Measurements from ENCODE around the gene GPBAR1. TPM values are rescaled to one million over a fixed set of nuclear protein-coding genes. Genes with fewer than 3 reads are reported as not detected.
A peak's percentile ranks its signal among the peaks of the same experiment; 100 is the strongest.

Gene GPBAR1
- total RNA-seq, 1 donor from 2014 or later: 0.54 TPM

DNA sequence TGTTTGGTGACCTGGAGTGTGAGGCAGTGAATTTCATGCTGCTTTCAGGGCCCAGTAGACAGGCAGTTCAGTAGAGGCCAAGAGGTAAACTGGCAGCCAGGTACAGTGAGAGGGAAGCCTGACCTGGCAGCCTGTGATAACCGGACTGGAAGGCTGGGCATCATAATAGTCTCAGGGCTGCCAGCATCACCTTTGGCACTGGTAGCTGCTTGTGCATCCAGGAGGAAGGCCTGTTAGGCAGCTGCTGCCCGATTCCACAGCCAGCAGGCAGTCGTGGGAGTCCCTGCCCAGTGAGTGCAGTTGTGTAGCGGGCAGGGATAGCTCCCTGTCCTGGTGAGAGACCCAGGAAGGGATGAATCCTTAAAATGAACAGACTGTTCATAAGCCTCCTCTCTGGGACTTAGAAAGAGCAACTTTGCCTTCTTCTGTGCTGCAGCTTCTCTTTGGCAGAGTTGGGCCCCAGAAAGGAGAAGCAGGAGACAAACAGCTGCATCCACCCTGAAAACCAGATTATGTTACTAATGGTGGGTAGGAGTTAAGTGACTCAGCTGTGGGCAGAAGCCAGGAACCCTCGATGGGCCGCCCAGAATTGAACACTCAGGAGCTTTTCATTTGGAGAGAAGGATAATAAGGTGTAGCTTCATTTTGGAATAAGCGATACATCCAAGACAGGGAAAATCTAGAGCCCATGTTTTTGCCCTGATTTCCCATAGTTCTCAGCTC, 8.1 kb upstream of the GPBAR1 start:
- peaks cover 34% of the 10 kb centered on the region for H3K4me1 Mint-ChIP-seq (ENCODE audit: low read depth)
- no peaks in the 10 kb centered on the region for H3K27me3 Mint-ChIP-seq (ENCODE audit: insufficient read depth)
- DNase-seq (ENCODE audit: low spot score): no peak
- intact Hi-C loops (cut with micrococcal nuclease): no loop called here
- no peak overlapping the region for H3K4me3 Mint-ChIP-seq
- no peak overlapping the region for H3K27ac Mint-ChIP-seq
- H3K36me3 Mint-ChIP-seq (ENCODE audit: low read depth): peaks cover 64% of the 10 kb centered on the region
- H3K9me3 Mint-ChIP-seq: no peaks in the 10 kb centered on the region

DNA sequence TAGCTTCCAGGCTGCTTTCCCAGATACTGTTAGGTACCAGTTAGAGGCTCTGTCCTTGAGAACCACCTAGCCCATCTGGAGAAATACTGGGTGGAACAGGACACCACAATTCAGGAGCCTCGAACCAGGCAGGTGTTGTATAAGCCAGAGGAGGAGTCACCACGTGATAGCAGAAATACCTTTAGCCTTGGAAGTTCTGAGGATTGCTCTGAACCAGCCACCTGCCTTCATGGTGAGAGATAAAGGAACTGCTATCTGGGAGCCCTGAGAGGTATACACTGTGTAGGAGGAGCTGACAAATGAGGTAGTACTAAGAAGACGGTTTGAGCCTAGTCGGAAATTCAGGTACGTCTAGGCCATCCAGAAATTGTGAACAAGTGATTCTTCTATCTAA, 7.6 kb upstream of the GPBAR1 start:
- no peak for DNase-seq (ENCODE audit: low spot score)
- Mint-ChIP-seq H3K27ac (no peak overlapping the region), H3K9me3 (no peaks in the 10 kb centered on the region), H3K36me3 (ENCODE audit: low read depth) (peaks cover 60% of the 10 kb centered on the region), H3K27me3 (ENCODE audit: insufficient read depth) (no peaks in the 10 kb centered on the region), H3K4me1 (ENCODE audit: low read depth) (peaks cover 35% of the 10 kb centered on the region), H3K4me3 (no peak overlapping the region)
- intact Hi-C loops (cut with micrococcal nuclease): no loop called here

DNA sequence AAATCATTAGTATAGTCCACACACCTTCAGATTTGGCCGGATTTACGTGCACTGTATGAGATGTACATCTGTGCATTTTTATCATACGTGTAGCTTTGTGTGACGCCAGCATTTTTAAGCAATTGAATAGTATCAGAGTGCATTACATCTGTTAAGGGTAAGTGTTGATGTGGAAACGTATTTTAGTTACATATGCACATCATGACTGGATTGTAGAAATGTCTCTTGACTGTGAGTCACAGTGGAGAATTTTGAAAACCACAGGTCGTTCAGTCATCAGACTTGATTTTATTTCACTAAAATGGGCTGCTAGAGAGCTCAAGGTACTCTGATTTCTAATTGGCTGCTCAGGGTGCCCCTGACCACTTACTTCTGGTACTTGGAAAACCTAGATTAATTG, 5.4 kb upstream of the GPBAR1 start:
- DNase-seq (ENCODE audit: low spot score): no peak
- H3K4me1 Mint-ChIP-seq (ENCODE audit: low read depth): peaks cover 35% of the 10 kb centered on the region
- no peaks in the 10 kb centered on the region for H3K27me3 Mint-ChIP-seq (ENCODE audit: insufficient read depth)
- intact Hi-C loops (cut with micrococcal nuclease): loop anchor here (1.0 kb wide), 1 partner anchor 15 kb away; the partner anchor contains the start of genes AAMP and PNKD
- H3K36me3 Mint-ChIP-seq (ENCODE audit: low read depth): peaks cover 51% of the 10 kb centered on the region
- peak overlapping the region; percentile 42 for H3K27ac Mint-ChIP-seq
- no peak overlapping the region for H3K4me3 Mint-ChIP-seq
- no peaks in the 10 kb centered on the region for H3K9me3 Mint-ChIP-seq

DNA sequence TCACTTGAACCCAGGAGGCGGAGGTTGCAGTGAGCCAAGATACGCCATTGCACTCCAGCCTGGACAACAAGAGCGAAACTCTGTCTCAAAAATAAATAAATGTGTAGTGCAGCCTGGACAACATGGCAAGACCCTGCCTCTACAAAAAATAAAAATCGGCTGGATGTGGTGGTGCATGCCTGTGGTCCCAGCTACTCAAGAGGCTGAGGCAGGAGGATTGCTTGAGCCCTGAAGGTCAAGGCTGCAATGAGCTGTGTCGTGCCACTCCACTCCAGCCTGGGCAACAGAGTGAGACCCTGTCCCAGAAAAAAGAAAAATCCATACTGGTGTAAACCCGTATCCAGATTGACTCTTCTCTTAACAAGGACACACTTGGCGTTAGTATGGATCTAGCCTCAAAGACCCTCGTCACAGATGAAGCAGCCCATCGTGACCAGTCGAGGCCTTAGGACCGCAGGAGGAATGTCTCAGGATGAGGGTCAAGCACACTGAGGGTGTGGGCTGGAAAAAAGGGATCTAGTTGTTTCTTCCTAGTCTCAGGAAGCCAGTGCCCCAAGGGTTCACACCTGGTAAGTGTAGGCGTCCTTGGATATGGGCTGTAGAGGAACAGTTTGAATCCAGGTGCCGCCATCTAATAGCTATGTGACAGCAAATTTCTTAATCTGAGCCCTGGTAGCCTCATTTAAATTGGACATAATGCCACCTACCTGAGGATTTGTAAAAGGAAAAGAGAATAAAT, 4.0 kb upstream of the GPBAR1 start:
- no peak for DNase-seq (ENCODE audit: low spot score)
- intact Hi-C loops (cut with micrococcal nuclease): loop anchor here (1.0 to 2.0 kb wide), 3 partner anchors 27 to 70 kb away; no protein-coding TSS in a partner anchor
- H3K27me3 Mint-ChIP-seq (ENCODE audit: insufficient read depth): no peaks in the 10 kb centered on the region
- H3K9me3 Mint-ChIP-seq: no peaks in the 10 kb centered on the region
- peaks cover 35% of the 10 kb centered on the region for H3K4me1 Mint-ChIP-seq (ENCODE audit: low read depth)
- H3K27ac Mint-ChIP-seq: no peak overlapping the region
- H3K4me3 Mint-ChIP-seq: no peak overlapping the region
- peaks cover 42% of the 10 kb centered on the region for H3K36me3 Mint-ChIP-seq (ENCODE audit: low read depth)

DNA sequence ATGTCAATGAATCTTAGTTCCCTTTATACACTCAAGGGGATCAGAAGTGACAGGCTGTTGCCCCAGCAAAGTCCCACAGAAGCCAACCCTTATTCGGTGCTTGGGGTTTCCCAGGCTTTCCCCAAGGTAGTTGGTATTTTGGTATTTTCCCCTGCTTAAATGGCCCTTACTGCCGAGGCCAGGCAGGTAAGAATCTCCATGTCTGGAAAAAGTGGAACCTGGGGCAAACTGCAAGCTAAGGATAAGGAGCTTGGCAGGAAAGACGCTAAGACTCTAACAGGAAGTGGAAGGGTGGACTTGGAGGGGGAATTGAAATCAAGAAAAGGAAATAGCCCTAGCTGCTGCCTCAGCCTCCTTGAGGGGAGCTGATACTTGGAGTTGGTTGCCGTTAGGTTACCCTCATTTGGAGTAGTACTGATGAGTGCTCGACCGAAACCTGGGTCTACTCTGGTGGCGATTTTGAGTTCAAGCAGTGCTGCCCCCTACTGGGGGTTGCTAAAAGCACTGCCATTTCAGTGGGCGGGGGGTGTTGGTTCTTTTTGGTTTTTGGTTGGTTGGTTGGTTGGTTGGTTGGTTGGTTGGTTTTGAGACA, 3.3 kb upstream of the GPBAR1 start:
- H3K4me3 Mint-ChIP-seq: no peak overlapping the region
- no peaks in the 10 kb centered on the region for H3K27me3 Mint-ChIP-seq (ENCODE audit: insufficient read depth)
- H3K36me3 Mint-ChIP-seq (ENCODE audit: low read depth): peaks cover 38% of the 10 kb centered on the region
- H3K9me3 Mint-ChIP-seq: no peaks in the 10 kb centered on the region
- DNase-seq (ENCODE audit: low spot score): peak; percentile 46
- peak overlapping the region; percentile 83 for H3K27ac Mint-ChIP-seq
- intact Hi-C loops (cut with micrococcal nuclease): loop anchor here (1.0 to 2.0 kb wide), 3 partner anchors 28 to 71 kb away; no protein-coding TSS in a partner anchor
- H3K4me1 Mint-ChIP-seq (ENCODE audit: low read depth): peaks cover 31% of the 10 kb centered on the region

DNA sequence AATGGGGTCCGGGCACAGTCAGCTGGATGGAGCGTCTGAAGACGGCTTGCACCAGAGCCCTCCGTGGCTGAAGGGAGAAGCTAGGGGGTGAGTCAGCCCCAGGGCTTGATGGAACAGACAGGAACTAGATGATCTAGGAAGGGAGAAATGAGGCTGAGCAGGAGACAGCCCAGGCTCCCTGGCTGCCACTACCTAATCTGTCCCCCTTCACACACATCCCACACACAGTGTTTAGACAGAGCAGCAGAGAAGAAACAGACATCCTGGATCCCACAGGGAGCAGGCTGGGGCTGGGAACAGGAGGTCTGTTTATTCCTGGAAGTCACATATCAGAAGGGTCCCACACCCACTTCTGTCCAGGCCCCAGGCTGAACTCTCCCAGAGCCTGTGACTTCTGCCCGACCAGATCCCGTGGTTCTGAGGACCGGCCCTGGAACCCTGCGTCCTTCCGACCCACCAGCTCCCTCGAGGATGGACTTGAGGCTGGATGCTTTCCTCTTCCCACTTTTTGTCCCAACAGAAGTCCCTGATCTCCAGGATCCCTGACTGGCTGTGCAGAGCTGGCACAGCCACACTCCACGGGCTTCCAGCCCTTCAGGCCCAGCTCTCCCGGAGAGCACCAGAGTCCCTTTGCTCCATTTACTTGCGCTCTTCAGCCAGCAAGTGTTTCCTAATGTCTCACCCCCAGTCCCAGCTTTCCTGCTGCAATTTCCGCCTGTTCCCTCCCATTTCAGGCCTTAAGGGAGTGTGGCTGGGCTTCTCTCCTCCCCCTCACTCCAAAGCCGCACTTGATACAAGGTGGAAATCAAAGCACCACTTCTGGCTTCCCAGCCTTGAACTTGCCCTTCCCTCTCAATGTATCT, 1.5 kb upstream of the GPBAR1 start:
- intact Hi-C loops (cut with micrococcal nuclease): no loop called here
- H3K27me3 Mint-ChIP-seq (ENCODE audit: insufficient read depth): no peaks in the 10 kb centered on the region
- H3K4me3 Mint-ChIP-seq: no peak overlapping the region
- peaks cover 29% of the 10 kb centered on the region for H3K4me1 Mint-ChIP-seq (ENCODE audit: low read depth)
- peak overlapping the region; percentile 40 for H3K27ac Mint-ChIP-seq
- H3K36me3 Mint-ChIP-seq (ENCODE audit: low read depth): peaks cover 30% of the 10 kb centered on the region
- H3K9me3 Mint-ChIP-seq: no peaks in the 10 kb centered on the region
- no peak for DNase-seq (ENCODE audit: low spot score)

DNA sequence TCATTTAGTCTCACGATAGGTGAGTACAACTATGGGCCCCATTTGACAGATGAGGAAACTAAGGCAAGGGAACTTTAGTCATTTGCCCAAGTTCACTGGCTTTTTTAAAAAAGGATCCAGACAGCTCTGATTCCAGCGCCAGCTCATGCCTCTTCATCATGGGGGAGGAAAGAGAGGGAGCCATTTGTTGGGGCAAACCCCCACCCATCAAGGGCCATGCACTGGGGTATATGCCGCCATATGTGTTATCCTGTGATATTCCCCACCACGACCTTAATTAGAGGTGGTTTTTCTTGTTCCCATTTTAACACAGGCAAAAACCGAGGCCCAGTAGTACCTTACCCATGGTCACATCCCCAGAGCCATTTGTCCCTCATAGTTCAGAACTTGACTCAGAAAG, 649 bp upstream of the GPBAR1 start:
- Mint-ChIP-seq H3K4me1 (ENCODE audit: low read depth) (peaks cover 24% of the 10 kb centered on the region), H3K4me3 (no peak overlapping the region), H3K9me3 (no peaks in the 10 kb centered on the region), H3K36me3 (ENCODE audit: low read depth) (peaks cover 24% of the 10 kb centered on the region), H3K27me3 (ENCODE audit: insufficient read depth) (no peaks in the 10 kb centered on the region), H3K27ac (peak overlapping the region; percentile 40)
- no peak for DNase-seq (ENCODE audit: low spot score)
- intact Hi-C loops (cut with micrococcal nuclease): no loop called here

DNA sequence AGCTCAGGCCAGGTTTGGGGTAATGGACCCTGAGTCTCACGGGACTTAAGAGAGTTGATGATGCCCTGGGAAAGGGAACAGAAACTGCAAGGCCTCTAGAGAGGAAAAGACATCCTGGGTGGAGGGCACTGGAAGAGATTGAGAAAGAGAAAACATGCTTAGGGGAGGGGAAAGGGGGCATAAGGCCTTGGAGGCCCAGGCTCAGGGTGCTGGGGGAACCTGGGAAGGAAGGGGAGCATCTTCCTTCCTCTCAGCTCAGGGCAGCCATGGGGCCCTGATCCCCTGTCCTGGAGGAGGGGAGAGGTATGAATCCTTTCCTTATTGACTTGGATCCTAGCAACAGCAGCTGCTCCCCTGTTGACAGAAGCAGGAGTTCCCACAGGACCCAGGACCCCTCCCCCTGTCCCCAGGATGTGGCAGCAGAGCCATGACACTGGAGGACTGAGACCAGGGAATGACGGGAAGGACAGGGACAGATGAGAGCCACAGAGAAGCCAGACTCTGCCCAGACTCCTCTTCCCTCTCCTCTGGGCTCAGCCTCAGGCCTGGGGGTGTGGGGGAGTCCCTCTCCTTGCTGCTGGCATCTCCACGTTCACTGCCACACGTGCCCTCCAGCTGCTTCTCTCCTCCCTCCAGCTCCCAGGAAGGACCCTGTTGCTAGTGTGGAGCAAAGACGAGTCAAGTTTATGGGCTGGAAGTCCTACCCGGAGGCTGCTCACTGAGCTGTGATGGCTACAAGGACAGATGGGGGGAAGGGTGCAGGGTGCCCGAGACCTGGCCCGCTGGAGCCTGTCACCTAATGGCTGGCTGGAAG, 815 bp downstream of the GPBAR1 start:
- Mint-ChIP-seq H3K9me3 (no peaks in the 10 kb centered on the region), H3K36me3 (ENCODE audit: low read depth) (peaks cover 18% of the 10 kb centered on the region), H3K4me3 (no peak overlapping the region), H3K4me1 (ENCODE audit: low read depth) (peaks cover 20% of the 10 kb centered on the region), H3K27me3 (ENCODE audit: insufficient read depth) (no peaks in the 10 kb centered on the region), H3K27ac (no peak overlapping the region)
- DNase-seq (ENCODE audit: low spot score): no peak
- intact Hi-C loops (cut with micrococcal nuclease): no loop called here

DNA sequence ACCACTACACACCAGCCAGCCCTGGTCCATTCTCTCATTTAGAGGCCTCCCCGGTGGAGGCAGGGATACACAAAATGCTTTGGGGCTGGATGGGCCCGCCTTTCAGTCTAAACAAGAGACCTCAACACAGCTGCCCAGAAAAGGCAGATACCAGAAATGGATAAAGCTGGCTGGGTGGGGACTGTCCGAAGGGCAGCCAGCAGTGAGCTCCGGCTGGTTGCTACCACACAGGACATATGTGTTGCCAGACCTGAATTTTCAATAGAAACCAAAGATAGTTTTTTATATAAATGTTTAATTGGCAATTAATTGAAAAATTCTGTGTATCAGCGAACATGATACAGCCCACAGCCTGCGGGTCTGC, 1.4 kb downstream of the GPBAR1 start:
- no peaks in the 10 kb centered on the region for H3K9me3 Mint-ChIP-seq
- peaks cover 21% of the 10 kb centered on the region for H3K4me1 Mint-ChIP-seq (ENCODE audit: low read depth)
- intact Hi-C loops (cut with micrococcal nuclease): no loop called here
- no peak overlapping the region for H3K27ac Mint-ChIP-seq
- no peak overlapping the region for H3K4me3 Mint-ChIP-seq
- H3K27me3 Mint-ChIP-seq (ENCODE audit: insufficient read depth): no peaks in the 10 kb centered on the region
- peaks cover 17% of the 10 kb centered on the region for H3K36me3 Mint-ChIP-seq (ENCODE audit: low read depth)
- DNase-seq (ENCODE audit: low spot score): no peak

DNA sequence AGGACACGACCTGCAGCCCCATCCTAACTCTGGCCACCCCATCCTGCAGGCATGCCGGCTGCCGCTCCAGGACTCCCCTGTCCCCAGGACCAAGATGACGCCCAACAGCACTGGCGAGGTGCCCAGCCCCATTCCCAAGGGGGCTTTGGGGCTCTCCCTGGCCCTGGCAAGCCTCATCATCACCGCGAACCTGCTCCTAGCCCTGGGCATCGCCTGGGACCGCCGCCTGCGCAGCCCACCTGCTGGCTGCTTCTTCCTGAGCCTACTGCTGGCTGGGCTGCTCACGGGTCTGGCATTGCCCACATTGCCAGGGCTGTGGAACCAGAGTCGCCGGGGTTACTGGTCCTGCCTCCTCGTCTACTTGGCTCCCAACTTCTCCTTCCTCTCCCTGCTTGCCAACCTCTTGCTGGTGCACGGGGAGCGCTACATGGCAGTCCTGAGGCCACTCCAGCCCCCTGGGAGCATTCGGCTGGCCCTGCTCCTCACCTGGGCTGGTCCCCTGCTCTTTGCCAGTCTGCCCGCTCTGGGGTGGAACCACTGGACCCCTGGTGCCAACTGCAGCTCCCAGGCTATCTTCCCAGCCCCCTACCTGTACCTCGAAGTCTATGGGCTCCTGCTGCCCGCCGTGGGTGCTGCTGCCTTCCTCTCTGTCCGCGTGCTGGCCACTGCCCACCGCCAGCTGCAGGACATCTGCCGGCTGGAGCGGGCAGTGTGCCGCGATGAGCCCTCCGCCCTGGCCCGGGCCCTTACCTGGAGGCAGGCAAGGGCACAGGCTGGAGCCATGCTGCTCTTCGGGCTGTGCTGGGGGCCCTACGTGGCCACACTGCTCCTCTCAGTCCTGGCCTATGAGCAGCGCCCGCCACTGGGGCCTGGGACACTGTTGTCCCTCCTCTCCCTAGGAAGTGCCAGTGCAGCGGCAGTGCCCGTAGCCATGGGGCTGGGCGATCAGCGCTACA, 2.1 kb downstream of the GPBAR1 start:
- DNase-seq (ENCODE audit: low spot score): no peak
- Mint-ChIP-seq H3K9me3 (no peaks in the 10 kb centered on the region), H3K27me3 (ENCODE audit: insufficient read depth) (no peaks in the 10 kb centered on the region), H3K4me3 (no peak overlapping the region), H3K4me1 (ENCODE audit: low read depth) (peaks cover 17% of the 10 kb centered on the region), H3K27ac (no peak overlapping the region), H3K36me3 (ENCODE audit: low read depth) (peaks cover 18% of the 10 kb centered on the region)
- intact Hi-C loops (cut with micrococcal nuclease): no loop called here
